ENCODE data around the gene DBF4B.

DBF4B gene

DNA sequence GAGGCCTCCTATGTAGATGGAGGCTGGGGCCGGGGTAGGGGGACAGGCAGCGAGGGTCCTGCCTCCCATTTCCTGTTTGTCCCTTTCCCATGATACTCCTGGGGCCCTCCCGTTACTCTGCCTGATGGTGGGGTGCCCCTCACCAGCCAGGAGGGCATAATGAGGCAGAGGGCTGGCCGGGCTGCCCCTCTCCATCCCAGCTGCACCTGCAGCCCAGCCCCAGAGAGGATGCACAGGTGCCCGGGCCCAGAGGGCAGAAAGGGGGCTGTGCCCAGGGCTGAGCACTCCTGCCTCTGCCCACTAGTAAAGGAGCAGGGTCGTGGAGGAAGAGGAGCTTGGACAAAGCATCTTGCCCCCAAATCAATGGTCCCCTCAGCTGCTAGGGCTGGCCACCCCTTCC, 60.8 kb downstream of the DBF4B start:
- Histone ChIP-seq H3K27ac (ENCODE audit: low read depth, low read length) (no peak overlapping the region), H4K20me1 (ENCODE audit: control insufficient read depth, insufficient read depth, low read depth, low read length) (no peaks in the 10 kb centered on the region), H3K9me2 (replicated peaks; ENCODE audit: control insufficient read depth, low read length) (no peaks in the 10 kb centered on the region), H3K36me3 (ENCODE audit: control insufficient read depth, low read length) (no peaks in the 10 kb centered on the region), H3K9me3 (ENCODE audit: control insufficient read depth, insufficient read depth, low read length) (no peaks in the 10 kb centered on the region), H3K4me3 (ENCODE audit: low read length) (no peak overlapping the region), H3K4me1 (ENCODE audit: control insufficient read depth, low read length) (no peaks in the 10 kb centered on the region), H3K79me2 (ENCODE audit: control insufficient read depth, low read length) (no peaks in the 10 kb centered on the region), H3F3A (ENCODE audit: control insufficient read depth, insufficient read depth) (no peaks in the 10 kb centered on the region), H3K4me2 (ENCODE audit: low read length) (no peak overlapping the region), H3K27me3 (ENCODE audit: control insufficient read depth, low read length) (peaks cover 8% of the 10 kb centered on the region; the same call in 1 of the 2 replicates)
- TF ChIP-seq EZH2phosphoT487 (IDR thresholded peaks at IDR 0.05; ENCODE audit: borderline replicate concordance, low read length) = no peak
- TF ChIP-seq, protein P1, sequence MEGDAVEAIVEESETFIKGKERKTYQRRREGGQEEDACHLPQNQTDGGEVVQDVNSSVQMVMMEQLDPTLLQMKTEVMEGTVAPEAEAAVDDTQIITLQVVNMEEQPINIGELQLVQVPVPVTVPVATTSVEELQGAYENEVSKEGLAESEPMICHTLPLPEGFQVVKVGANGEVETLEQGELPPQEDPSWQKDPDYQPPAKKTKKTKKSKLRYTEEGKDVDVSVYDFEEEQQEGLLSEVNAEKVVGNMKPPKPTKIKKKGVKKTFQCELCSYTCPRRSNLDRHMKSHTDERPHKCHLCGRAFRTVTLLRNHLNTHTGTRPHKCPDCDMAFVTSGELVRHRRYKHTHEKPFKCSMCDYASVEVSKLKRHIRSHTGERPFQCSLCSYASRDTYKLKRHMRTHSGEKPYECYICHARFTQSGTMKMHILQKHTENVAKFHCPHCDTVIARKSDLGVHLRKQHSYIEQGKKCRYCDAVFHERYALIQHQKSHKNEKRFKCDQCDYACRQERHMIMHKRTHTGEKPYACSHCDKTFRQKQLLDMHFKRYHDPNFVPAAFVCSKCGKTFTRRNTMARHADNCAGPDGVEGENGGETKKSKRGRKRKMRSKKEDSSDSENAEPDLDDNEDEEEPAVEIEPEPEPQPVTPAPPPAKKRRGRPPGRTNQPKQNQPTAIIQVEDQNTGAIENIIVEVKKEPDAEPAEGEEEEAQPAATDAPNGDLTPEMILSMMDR (IDR thresholded peaks at IDR 0.05; ENCODE audit: low read depth, low read length, poor library complexity, severe bottlenecking) = no peak

DNA sequence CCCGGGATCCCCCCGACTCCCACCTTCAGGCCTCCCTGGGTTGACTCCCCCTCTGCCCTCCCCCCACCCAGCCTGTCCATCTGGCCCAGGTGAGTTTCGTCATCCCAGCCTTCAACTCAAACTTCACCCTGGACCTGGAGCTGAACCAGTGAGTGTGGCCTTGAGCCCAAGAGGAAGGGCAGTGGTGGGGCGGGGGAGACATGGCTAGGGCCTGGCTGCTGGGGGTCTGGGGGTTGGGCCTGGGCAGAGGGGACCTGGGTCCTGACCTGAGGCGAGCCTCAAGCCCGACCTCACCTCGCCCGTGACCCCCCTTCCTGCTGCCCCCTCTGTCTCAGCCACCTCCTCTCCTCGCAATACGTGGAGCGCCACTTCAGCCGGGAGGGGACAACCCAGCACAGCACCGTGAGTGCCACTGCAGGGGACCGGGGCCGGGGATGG, 61.2 kb downstream of the DBF4B start:
- Histone ChIP-seq H3K4me2 (ENCODE audit: low read length) (no peak overlapping the region), H3K27me3 (ENCODE audit: control insufficient read depth, low read length) (peaks cover 8% of the 10 kb centered on the region; the same call in 1 of the 2 replicates), H3K79me2 (ENCODE audit: control insufficient read depth, low read length) (no peaks in the 10 kb centered on the region), H3K9me2 (replicated peaks; ENCODE audit: control insufficient read depth, low read length) (no peaks in the 10 kb centered on the region), H3K4me3 (ENCODE audit: low read length) (no peak overlapping the region), H3K27ac (ENCODE audit: low read depth, low read length) (no peak overlapping the region), H4K20me1 (ENCODE audit: control insufficient read depth, insufficient read depth, low read depth, low read length) (no peaks in the 10 kb centered on the region), H3K9me3 (ENCODE audit: control insufficient read depth, insufficient read depth, low read length) (no peaks in the 10 kb centered on the region), H3K4me1 (ENCODE audit: control insufficient read depth, low read length) (peaks cover 3% of the 10 kb centered on the region; the same call in 1 of the 2 replicates), H3F3A (ENCODE audit: control insufficient read depth, insufficient read depth) (no peaks in the 10 kb centered on the region), H3K36me3 (ENCODE audit: control insufficient read depth, low read length) (no peaks in the 10 kb centered on the region)
- TF ChIP-seq, protein P1 (IDR thresholded peaks at IDR 0.05; ENCODE audit: low read depth, low read length, poor library complexity, severe bottlenecking) = no peak
- no peak for TF ChIP-seq EZH2phosphoT487 (IDR thresholded peaks at IDR 0.05; ENCODE audit: borderline replicate concordance, low read length)

DNA sequence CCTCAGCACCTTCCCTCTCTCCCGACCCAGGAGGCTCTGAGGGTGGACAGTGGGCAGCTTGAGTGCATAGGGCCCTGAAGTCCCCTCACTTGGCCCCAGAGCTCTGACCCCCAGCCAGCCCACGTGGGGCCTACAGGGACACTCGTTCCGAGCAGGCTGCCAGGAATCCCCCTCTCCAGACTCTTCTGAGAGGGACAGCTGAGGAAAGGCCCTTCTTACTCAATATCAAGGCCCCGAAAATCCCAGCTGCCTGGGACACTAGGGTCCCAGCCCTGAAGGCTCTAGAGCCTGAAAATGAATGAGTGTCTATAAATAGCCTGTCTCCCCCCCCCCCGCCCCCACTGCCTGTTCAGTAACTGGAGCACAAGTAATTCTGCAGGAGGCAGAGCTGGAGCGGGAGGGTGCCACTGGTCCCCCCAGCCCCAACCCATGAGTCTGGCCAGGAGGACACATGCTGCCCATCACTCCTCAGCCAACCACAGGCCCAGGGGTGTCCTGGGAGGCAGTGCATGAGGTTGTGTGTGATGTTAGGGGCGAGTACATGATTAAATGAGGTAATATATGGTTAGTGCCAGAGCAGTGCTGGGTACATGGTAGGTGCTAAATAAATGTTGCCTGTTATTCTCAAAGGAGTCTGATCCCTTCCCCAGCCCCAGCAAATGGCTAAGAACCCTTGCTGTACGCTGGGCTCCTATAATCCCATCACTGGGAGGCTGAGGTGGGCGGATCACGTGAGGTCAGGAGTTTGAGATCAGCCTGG, 61.9 kb downstream of the DBF4B start:
- Histone ChIP-seq H3F3A (ENCODE audit: control insufficient read depth, insufficient read depth) (no peaks in the 10 kb centered on the region), H3K4me2 (ENCODE audit: low read length) (no peak overlapping the region), H3K27ac (ENCODE audit: low read depth, low read length) (no peak overlapping the region), H3K4me3 (ENCODE audit: low read length) (no peak overlapping the region), H3K79me2 (ENCODE audit: control insufficient read depth, low read length) (no peaks in the 10 kb centered on the region), H3K9me2 (replicated peaks; ENCODE audit: control insufficient read depth, low read length) (no peaks in the 10 kb centered on the region), H3K27me3 (ENCODE audit: control insufficient read depth, low read length) (peaks cover 8% of the 10 kb centered on the region; the same call in 1 of the 2 replicates), H4K20me1 (ENCODE audit: control insufficient read depth, insufficient read depth, low read depth, low read length) (no peaks in the 10 kb centered on the region), H3K36me3 (ENCODE audit: control insufficient read depth, low read length) (no peaks in the 10 kb centered on the region), H3K9me3 (ENCODE audit: control insufficient read depth, insufficient read depth, low read length) (no peaks in the 10 kb centered on the region), H3K4me1 (ENCODE audit: control insufficient read depth, low read length) (peaks cover 9% of the 10 kb centered on the region)
- TF ChIP-seq, protein P1 (IDR thresholded peaks at IDR 0.05; ENCODE audit: low read depth, low read length, poor library complexity, severe bottlenecking) = no peak
- no peak for TF ChIP-seq EZH2phosphoT487 (IDR thresholded peaks at IDR 0.05; ENCODE audit: borderline replicate concordance, low read length)

All from DOHH2 (cell line).